ENCODE data around the gene RANGAP1. TPM values are rescaled to one million over a fixed set of nuclear protein-coding genes. Genes with fewer than 3 reads are reported as not detected.

Gene RANGAP1
- polyA plus RNA-seq, 2 of the 4 experiments (the other 2 are of a cell fraction) = 44.9 to 75.1 TPM

DNA sequence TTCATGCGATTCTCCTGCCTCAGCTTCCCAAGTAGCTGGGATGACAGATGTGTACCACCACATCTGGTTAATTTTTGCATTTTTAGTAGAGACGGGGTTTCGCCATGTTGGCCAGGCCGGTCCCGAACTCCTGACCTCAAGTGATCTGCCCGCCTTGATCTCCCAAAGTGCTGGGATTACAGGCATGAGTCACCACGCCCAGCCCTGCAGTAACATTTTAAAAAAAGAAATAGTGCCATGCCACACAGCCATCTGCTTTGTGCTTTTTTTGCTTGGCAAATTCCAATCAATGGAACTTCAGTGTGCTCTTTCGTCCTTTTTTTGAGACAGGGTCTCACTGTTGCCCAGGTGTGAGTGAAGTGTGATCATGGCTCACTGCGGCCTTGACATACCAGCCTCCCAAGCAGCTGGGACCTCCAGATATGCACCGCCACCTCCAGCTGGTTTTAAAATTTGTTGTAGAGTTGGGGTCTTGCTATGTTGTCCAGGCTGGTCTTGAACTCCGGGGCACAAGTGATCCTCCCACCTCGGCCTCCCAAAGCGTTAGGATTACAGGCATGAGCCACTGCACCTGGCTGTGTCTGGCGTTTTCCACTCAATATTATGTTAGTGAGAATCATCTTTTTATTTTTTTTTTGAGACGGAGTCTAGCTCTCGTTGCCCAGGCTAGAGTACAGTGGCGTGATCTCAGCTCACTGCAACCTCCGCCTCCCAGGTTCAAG is 43.4 kb downstream of the RANGAP1 start:
- H3K9me3 ChIP-seq = no peaks in the 10 kb centered on the region
- WGBS (ENCODE audit: missing lambda C conversion rate) = 90% methylated on average over 18 of the region's 18 CpGs
- no peak overlapping the region for H3K4me3 ChIP-seq
- POLR2A ChIA-PET = no interaction called here
- FAIRE-seq (no peak), DNase-seq (ENCODE audit: low read depth in 1 of 2, low spot score in 1 of 2) (no peak), ATAC-seq (no peak)
- H3K4me2 ChIP-seq = no peak overlapping the region
- TF ChIP-seq RCOR1 (IDR thresholded peaks at IDR 0.05; ENCODE audit: low read depth, low read length) = no peak
- TF ChIP-seq, protein P1, sequence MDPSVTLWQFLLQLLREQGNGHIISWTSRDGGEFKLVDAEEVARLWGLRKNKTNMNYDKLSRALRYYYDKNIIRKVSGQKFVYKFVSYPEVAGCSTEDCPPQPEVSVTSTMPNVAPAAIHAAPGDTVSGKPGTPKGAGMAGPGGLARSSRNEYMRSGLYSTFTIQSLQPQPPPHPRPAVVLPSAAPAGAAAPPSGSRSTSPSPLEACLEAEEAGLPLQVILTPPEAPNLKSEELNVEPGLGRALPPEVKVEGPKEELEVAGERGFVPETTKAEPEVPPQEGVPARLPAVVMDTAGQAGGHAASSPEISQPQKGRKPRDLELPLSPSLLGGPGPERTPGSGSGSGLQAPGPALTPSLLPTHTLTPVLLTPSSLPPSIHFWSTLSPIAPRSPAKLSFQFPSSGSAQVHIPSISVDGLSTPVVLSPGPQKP (IDR thresholded peaks at IDR 0.05; ENCODE audit: low read depth, low read length) = no peak
- H3K4me1 ChIP-seq = no peaks in the 10 kb centered on the region
- no peak overlapping the region for H3K27ac ChIP-seq
- CTCF ChIA-PET = interaction anchor here (0.8 kb wide), 1 partner anchor 344 kb away, joined by 3 read pairs; no protein-coding TSS in a partner anchor

DNA sequence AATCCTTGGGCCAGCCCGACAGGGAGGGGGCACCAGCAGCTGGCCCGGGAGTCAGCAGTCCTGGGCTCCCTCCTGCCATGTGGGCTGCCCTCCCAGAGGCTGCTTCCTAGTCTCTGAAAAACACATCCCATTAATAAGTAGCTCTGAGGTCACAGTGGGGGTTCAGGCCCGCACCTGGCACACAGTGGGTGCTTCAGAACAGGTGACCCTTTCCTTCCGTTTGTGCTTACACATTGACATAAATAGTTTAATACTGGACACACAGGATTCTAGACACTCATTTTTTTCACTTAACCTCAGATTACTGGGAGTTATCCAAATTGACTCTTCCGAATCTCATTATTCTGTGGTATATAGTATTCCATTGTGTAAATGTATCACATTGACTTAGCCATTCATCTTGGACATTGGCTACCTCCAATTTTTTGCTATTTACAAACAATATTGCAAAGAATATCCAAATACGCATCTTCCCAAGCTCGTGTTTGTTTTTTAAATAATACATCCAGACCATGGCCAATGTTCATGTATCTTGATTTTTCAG is 44.8 kb downstream of the RANGAP1 start:
- no peak for TF ChIP-seq ZC3H11A (IDR thresholded peaks at IDR 0.05)
- TF ChIP-seq KDM1A (IDR thresholded peaks at IDR 0.05; ENCODE audit: low read depth) = no peak
- TF ChIP-seq, protein P2, sequence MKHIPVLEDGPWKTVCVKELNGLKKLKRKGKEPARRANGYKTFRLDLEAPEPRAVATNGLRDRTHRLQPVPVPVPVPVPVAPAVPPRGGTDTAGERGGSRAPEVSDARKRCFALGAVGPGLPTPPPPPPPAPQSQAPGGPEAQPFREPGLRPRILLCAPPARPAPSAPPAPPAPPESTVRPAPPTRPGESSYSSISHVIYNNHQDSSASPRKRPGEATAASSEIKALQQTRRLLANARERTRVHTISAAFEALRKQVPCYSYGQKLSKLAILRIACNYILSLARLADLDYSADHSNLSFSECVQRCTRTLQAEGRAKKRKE (CRISPR knock-in tag; IDR thresholded peaks at IDR 0.05; ENCODE audit: low read depth) = no peak
- no peak for TF ChIP-seq E2F6 (IDR thresholded peaks at IDR 0.05; ENCODE audit: borderline replicate concordance, low read depth)
- no peak for TF ChIP-seq ZSCAN20 (CRISPR knock-in tag; IDR thresholded peaks at IDR 0.05)
- no peak for TF ChIP-seq CBX2 (IDR thresholded peaks at IDR 0.05; ENCODE audit: borderline replicate concordance, low read depth)
- TF ChIP-seq MYC (IDR thresholded peaks at IDR 0.05; ENCODE audit: borderline replicate concordance, low read length) = no peak
- TF ChIP-seq EP300 (IDR thresholded peaks at IDR 0.05) = no peak
- TF ChIP-seq GATA3 (IDR thresholded peaks at IDR 0.05; ENCODE audit: borderline replicate concordance) = no peak
- no peak for TF ChIP-seq ESRRA (IDR thresholded peaks at IDR 0.05; ENCODE audit: borderline replicate concordance, low read length)
- TF ChIP-seq, protein P3, sequence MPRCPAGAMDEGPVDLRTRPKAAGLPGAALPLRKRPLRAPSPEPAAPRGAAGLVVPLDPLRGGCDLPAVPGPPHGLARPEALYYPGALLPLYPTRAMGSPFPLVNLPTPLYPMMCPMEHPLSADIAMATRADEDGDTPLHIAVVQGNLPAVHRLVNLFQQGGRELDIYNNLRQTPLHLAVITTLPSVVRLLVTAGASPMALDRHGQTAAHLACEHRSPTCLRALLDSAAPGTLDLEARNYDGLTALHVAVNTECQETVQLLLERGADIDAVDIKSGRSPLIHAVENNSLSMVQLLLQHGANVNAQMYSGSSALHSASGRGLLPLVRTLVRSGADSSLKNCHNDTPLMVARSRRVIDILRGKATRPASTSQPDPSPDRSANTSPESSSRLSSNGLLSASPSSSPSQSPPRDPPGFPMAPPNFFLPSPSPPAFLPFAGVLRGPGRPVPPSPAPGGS (IDR thresholded peaks at IDR 0.05) = no peak
- no peak for TF ChIP-seq ZNF302 (CRISPR knock-in tag; IDR thresholded peaks at IDR 0.05)
- TF ChIP-seq CBX8 (IDR thresholded peaks at IDR 0.05) = no peak
- no peak for TF ChIP-seq CEBPB (IDR thresholded peaks at IDR 0.05)
- no peak for TF ChIP-seq PHF8 (IDR thresholded peaks at IDR 0.05; ENCODE audit: borderline replicate concordance, low read depth)
- no peak for ATAC-seq
- no peak for DNase-seq (ENCODE audit: low read depth in 1 of 2, low spot score in 1 of 2)
- H3K4me3 ChIP-seq = no peak overlapping the region
- WGBS (ENCODE audit: missing lambda C conversion rate) = 94% methylated on average over 6 of the region's 7 CpGs
- no peak overlapping the region for H3K27ac ChIP-seq
- ChIA-PET POLR2A (no interaction called here), CTCF (no interaction called here)
- H3K4me1 ChIP-seq = no peaks in the 10 kb centered on the region
- FAIRE-seq = no peak
- H3K9me3 ChIP-seq = no peaks in the 10 kb centered on the region
- H3K4me2 ChIP-seq = no peak overlapping the region

DNA sequence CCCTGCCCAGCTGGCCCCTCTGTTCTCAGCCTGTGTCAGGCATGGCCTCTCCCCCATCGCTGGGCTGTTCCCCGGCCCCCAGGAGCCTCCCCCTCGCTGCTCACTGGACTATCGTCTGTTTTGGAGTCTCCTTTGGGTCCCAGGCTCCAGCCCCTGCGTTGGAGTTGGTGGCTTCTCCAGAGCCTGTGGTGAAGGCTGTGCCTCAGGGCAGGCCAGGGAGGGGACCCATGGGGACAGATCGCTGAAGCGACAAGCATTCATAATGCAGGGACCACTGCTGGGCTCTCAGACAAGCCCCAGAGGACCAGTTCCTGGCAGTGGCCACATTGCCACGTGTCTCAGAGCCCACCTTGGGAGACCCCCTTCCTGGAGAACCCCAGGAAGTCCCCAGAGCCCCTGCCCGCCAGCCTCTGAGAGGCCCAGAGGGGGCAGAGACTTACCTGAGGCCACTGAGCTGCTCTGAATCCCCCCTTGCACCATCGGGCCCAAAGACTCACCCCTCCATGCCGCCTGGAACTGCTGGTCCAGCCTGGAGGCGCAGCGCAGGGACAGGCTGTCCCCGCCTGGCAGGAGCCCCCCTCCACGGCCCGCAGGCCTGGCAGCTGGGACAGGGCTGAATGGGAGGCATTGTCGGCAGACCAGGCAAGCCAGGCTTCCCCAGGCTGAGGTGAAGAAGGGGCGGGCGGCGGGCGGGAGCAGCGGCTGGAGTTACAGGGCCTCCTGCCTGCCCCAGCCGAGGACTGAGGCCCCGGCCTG is 45.4 kb downstream of the RANGAP1 start, which contains the start of gene CHADL:
Gene CHADL, minus strand, starts transcription at position 555 of the 756 bp plus-strand sequence. Its CDS starts 50 bp downstream, at position 505.
- DNase-seq (ENCODE audit: low read depth in 1 of 2, low spot score in 1 of 2) = no peak
- H3K27ac ChIP-seq = no peak within 1 kb of the TSS
- no peak within 1 kb of the TSS for H3K4me3 ChIP-seq
- no peak for FAIRE-seq
- TF ChIP-seq, protein P2 (CRISPR knock-in tag; IDR thresholded peaks at IDR 0.05; ENCODE audit: low read depth) = no peak
- TF ChIP-seq HDAC2 (IDR thresholded peaks at IDR 0.05) (no peak), CBX8 (IDR thresholded peaks at IDR 0.05) (no peak), RNF2 (IDR thresholded peaks at IDR 0.05; ENCODE audit: borderline replicate concordance, low read depth) (no peak), CHD4 (IDR thresholded peaks at IDR 0.05; ENCODE audit: borderline replicate concordance) (no peak), PHF8 (IDR thresholded peaks at IDR 0.05; ENCODE audit: borderline replicate concordance, low read depth) (no peak), EP300 (IDR thresholded peaks at IDR 0.05) (no peak), NPAS2 (CRISPR knock-in tag; IDR thresholded peaks at IDR 0.05; ENCODE audit: borderline replicate concordance) (no peak)
- TF ChIP-seq, protein P4, sequence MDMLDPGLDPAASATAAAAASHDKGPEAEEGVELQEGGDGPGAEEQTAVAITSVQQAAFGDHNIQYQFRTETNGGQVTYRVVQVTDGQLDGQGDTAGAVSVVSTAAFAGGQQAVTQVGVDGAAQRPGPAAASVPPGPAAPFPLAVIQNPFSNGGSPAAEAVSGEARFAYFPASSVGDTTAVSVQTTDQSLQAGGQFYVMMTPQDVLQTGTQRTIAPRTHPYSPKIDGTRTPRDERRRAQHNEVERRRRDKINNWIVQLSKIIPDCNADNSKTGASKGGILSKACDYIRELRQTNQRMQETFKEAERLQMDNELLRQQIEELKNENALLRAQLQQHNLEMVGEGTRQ (IDR thresholded peaks at IDR 0.05) = no peak
- TF ChIP-seq, protein P3 (IDR thresholded peaks at IDR 0.05) = no peak
- no peaks in the 10 kb centered on the region for H3K4me1 ChIP-seq
- no peak within 1 kb of the TSS for H3K4me2 ChIP-seq
- POLR2A ChIA-PET = no interaction called here
- CTCF ChIA-PET = no interaction called here
- 57% methylated on average over 4 of the region's 24 CpGs for WGBS (ENCODE audit: missing lambda C conversion rate)
- H3K9me3 ChIP-seq = no peaks in the 10 kb centered on the region
- ATAC-seq = peak; percentile 7 to 20; a peak in 3 of 6 replicates
